K562 (cell line): ENCODE data around the gene UBE2J2. TPM values are rescaled to one million over a fixed set of nuclear protein-coding genes. Genes with fewer than 3 reads are reported as not detected.
A peak's percentile ranks its signal among the peaks of the same experiment; 100 is the strongest.

Experiments used
- E2F4 ChIP-seq: sonication (generic); formaldehyde crosslinking; IDR thresholded peaks from 2 replicates; pipeline ENCODE4 v1.8.0; 2022; ENCODE audit warnings: mild to moderate bottlenecking, low read depth, missing genetic modification reagents
- EGR1 ChIP-seq: fragments of 450-650 bp; conservative IDR thresholded peaks from 2 replicates; pipeline ENCODE4 v1.6.1; 2017; ENCODE audit warnings: mild to moderate bottlenecking
- SAFB2 ChIP-seq: fragments of 200-400 bp; formaldehyde crosslinking; IDR thresholded peaks from 2 replicates; pipeline ENCODE4 v1.6.1; 2018; ENCODE audit warnings: borderline replicate concordance, low read length, low read depth, moderate library complexity; ENCODE audit not compliant: severe bottlenecking
- SP1 ChIP-seq: sonication (generic); formaldehyde crosslinking; IDR thresholded peaks from 2 replicates; pipeline ENCODE4 v1.8.1; 2022; ENCODE audit warnings: mild to moderate bottlenecking, missing genetic modification reagents
- ZNF436 ChIP-seq: fragments of 250-450, 450-650 bp; sonication (Bioruptor Pico); formaldehyde crosslinking; IDR thresholded peaks from 2 replicates; pipeline ENCODE4 v1.7.0; 2020; ENCODE audit warnings: mild to moderate bottlenecking
- ZNF609 ChIP-seq: sonication (generic); formaldehyde crosslinking; IDR thresholded peaks from 2 replicates; pipeline ENCODE4 v1.8.1; 2023; ENCODE audit warnings: missing genetic modification reagents, mild to moderate bottlenecking, borderline replicate concordance
- polyA plus RNA-seq, 8 experiments: library from polyadenylated mRNA; depleted of rRNA in 4 of 8; stranded (reverse) in 5 of 8; unstranded in 3 of 8; fragments of >200 nt; fragmentation: Nextera tagmentation in 2 of 8; fragmentation: Illumina TruSeq in 1 of 8; extraction: Ambion mirVana in 2 of 8; extraction: Trizol in 1 of 8; gene quantifications; 2 replicates each; pipeline versions ENCODE4 v1.2.1 to v1.2.3, GENCODE V29; 2011 to 2014; ENCODE audit warnings: inconsistent platforms in 1 of 8, missing spikeins in 1 of 8
- total RNA-seq, 7 experiments: library from RNA; depleted of rRNA in 6 of 7; stranded (reverse); fragments of >200 nt in 6 of 7; fragmentation: Illumina TruSeq in 2 of 7; extraction: Trizol in 2 of 7; gene quantifications; 2 replicates each; pipeline versions ENCODE4 v1.2.1 to v1.2.3, GENCODE V29; 2011 to 2021; ENCODE audit warnings: low replicate concordance in 1 of 7
- TF ChIP-seq, protein P1 (sequence below): sonication (generic); formaldehyde crosslinking; IDR thresholded peaks from 2 replicates; pipeline ENCODE4 v1.9.0; 2022; ENCODE audit warnings: mild to moderate bottlenecking, missing genetic modification reagents

UBE2J2 gene
- total and polyA plus RNA-seq, 9 of the 15 experiments (the other 6 are each of a cell fraction or from before 2014, with no cell fraction given): 0.93 to 112 (median 75.5) TPM

DNA sequence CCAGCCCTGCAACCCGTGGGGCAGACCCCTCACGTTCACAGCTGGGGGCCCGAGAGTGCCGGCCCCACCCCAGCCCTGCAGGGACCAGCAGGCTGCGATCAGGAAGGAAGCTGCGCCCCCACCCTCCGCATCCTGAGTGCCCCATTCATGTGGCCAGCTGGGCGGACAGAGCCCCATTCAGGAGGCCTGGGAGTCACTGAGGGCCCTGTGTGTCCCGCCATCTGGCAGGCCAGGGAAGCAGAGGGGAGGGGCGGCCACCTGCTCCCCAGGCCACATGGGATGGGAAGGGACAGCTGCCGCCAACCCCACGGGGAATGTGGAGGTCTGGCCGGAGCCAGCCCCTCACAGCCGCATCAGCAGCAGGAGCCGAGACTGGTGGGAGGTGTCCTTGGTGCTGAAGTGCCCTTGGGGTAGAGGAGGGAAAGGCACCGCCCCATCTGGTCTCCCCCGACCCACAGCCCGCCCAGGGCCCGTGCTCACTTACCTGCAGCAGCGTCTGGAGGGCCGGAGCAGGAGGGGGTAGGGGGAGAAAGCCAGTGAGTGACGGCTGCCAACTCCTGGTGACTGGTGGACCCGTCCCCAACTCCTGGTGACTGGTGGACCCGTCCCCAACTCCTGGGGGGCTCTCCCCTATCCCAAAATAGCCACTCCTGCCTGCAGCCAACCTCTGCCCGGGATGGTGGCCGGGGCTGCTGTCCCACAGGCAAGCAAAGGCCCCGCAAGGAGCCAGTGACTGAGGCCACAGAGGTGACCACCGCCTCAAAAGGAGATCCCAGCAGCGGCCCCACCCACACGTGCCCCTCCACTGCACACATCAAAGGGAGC, 25.4 kb upstream of the UBE2J2 start (continued):
- TF ChIP-seq SAFB2: no peak
- no peak for TF ChIP-seq SP1
- TF ChIP-seq ZNF609: no peak
- TF ChIP-seq ZNF436: no peak
- TF ChIP-seq E2F4: 0 out of 2 replicates have a peak, but pooled peaks have one; percentile 28
- no peak for TF ChIP-seq EGR1
- TF ChIP-seq, protein P1, sequence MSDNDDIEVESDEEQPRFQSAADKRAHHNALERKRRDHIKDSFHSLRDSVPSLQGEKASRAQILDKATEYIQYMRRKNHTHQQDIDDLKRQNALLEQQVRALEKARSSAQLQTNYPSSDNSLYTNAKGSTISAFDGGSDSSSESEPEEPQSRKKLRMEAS (CRISPR knock-in tag): peak; percentile 26; the same call in 1 of the 2 replicates
